ENCODE data around the gene ENKUR. TPM values are rescaled to one million over a fixed set of nuclear protein-coding genes. Genes with fewer than 3 reads are reported as not detected.
A peak's percentile ranks its signal among the peaks of the same experiment; 100 is the strongest.
"Not testable (repeated sequence)": the region's sequence is repeated elsewhere in the genome, so short reads cannot be mapped to it uniquely, and the experiment has no call there.

ENKUR gene
- total RNA-seq, 2 donors from 2014 or later: not detected

- DNase-seq (no peak), ATAC-seq (no peak)
- intact Hi-C loops (cut with DNase I): loop anchor here (10.0 kb wide), 2 partner anchors 259 to 339 kb away; partner anchors contain the start of gene ARHGAP21 (in 1 of the 2)
These were observed 32.0 kb downstream of the ENKUR start for GRCh38 chr10:24983946-24984345.

- no peak for ATAC-seq
- intact Hi-C loops (cut with DNase I): loop anchor here (10.0 kb wide), 2 partner anchors 258 to 338 kb away; partner anchors contain the start of gene ARHGAP21 (in 1 of the 2)
- no peak for DNase-seq
These were observed 32.8 kb downstream of the ENKUR start for GRCh38 chr10:24983130-24983529.

GRCh38 chr10:24982319-24983112 lies 33.4 kb downstream of the ENKUR start:
- intact Hi-C loops (cut with DNase I): loop anchor here (10.0 kb wide), 2 partner anchors 258 to 338 kb away; partner anchors contain the start of gene ARHGAP21 (in 1 of the 2)
- no peak for ATAC-seq
- no peak for DNase-seq

- DNase-seq: no peak
- intact Hi-C loops (cut with DNase I): loop anchor here (10.0 kb wide), 2 partner anchors 256 to 336 kb away; partner anchors contain the start of gene ARHGAP21 (in 1 of the 2)
- peak; percentile 46 to 80 for ATAC-seq
These were observed 34.7 kb downstream of the ENKUR start for GRCh38 chr10:24981161-24981710.

GRCh38 chr10:24979685-24980084 lies 36.3 kb downstream of the ENKUR start:
- ATAC-seq (no peak), DNase-seq (no peak)
- intact Hi-C loops (cut with DNase I): loop anchor here (5.0 to 10.0 kb wide), 3 partner anchors 255 to 337 kb away; partner anchors contain the start of gene ARHGAP21 (in 1 of the 2)

- peak; percentile 92 to 93 for ATAC-seq
- intact Hi-C loops (cut with DNase I): loop anchor here in 1 of 2 donors (5.0 kb wide), 1 partner anchor 333 kb away; no protein-coding TSS in a partner anchor
- DNase-seq: peak; percentile 54
These were observed 41.0 kb downstream of the ENKUR start for GRCh38 chr10:24974976-24975375.

GRCh38 chr10:24973163-24973562 lies 42.8 kb downstream of the ENKUR start:
- DNase-seq (no peak), ATAC-seq (no peak)
- intact Hi-C loops (cut with DNase I): no loop called here

- intact Hi-C loops (cut with DNase I): no loop called here
- ATAC-seq (no peak), DNase-seq (no peak)
These were observed 44.6 kb downstream of the ENKUR start for GRCh38 chr10:24971374-24971773.

- DNase-seq: no peak
- intact Hi-C loops (cut with DNase I): no loop called here
- ATAC-seq: no peak
These were observed 46.1 kb downstream of the ENKUR start for GRCh38 chr10:24969841-24970281.

GRCh38 chr10:24968951-24969350 lies 47.0 kb downstream of the ENKUR start:
- DNase-seq; ATAC-seq; intact Hi-C loops (cut with DNase I): not testable (repeated sequence)

- ATAC-seq (no peak), DNase-seq (no peak)
- intact Hi-C loops (cut with DNase I): no loop called here
These were observed 47.6 kb downstream of the ENKUR start for GRCh38 chr10:24968349-24968748.

GRCh38 chr10:24966962-24967481 lies 48.9 kb downstream of the ENKUR start:
- ATAC-seq: no peak
- DNase-seq: no peak
- intact Hi-C loops (cut with DNase I): no loop called here

- DNase-seq: no peak
- intact Hi-C loops (cut with DNase I): no loop called here
- ATAC-seq: no peak
These were observed 50.9 kb downstream of the ENKUR start for GRCh38 chr10:24965051-24965450.

- DNase-seq (no peak), ATAC-seq (no peak)
- intact Hi-C loops (cut with DNase I): no loop called here
These were observed 52.4 kb downstream of the ENKUR start for GRCh38 chr10:24963521-24964041.

GRCh38 chr10:24962995-24963394 lies 53.0 kb downstream of the ENKUR start:
- intact Hi-C loops (cut with DNase I): no loop called here
- ATAC-seq (no peak), DNase-seq (no peak)

- intact Hi-C loops (cut with DNase I): no loop called here
- DNase-seq: no peak
- ATAC-seq: no peak
These were observed 54.4 kb downstream of the ENKUR start for GRCh38 chr10:24961582-24961981.

- ATAC-seq (no peak), DNase-seq (no peak)
- intact Hi-C loops (cut with DNase I): loop anchor here in 1 of 2 donors (10.0 kb wide), 1 partner anchor 235 kb away; the partner anchor contains the start of gene ARHGAP21
These were observed 56.6 kb downstream of the ENKUR start for GRCh38 chr10:24959382-24959730.

GRCh38 chr10:24958721-24959381 lies 57.1 kb downstream of the ENKUR start:
- ATAC-seq (peak; percentile 88 to 92), DNase-seq (peak; percentile 31)
- intact Hi-C loops (cut with DNase I): loop anchor here in 1 of 2 donors (10.0 kb wide), 1 partner anchor 234 kb away; the partner anchor contains the start of gene ARHGAP21

Measured in left cardiac atrium (tissue), 4 donors.